Measurements from ENCODE around the gene GPATCH4. TPM values are rescaled to one million over a fixed set of nuclear protein-coding genes. Genes with fewer than 3 reads are reported as not detected.

Gene GPATCH4
- total RNA-seq, 1 experiment from 2014 or later = 53.5 TPM

GRCh38 chr1:156641761-156642264 is 40.5 kb upstream of the GPATCH4 start, which contains the start of gene BCAN:
TSS of gene BCAN (plus strand) at chr1:156642117. CDS start at chr1:156646055, 3,938 bp downstream.
- ChIA-PET CTCF (no interaction called here), POLR2A (no interaction called here)
- Mint-ChIP-seq H3K36me3 (ENCODE audit: insufficient read depth, unreplicated experiment) (no peaks in the 10 kb centered on the region), H3K4me3 (ENCODE audit: unreplicated experiment) (no peak within 1 kb of the TSS), H3K9me3 (ENCODE audit: unreplicated experiment) (no peaks in the 10 kb centered on the region), H3K27ac (ENCODE audit: unreplicated experiment) (no peak within 1 kb of the TSS), H3K4me1 (ENCODE audit: low read depth, unreplicated experiment) (no peaks in the 10 kb centered on the region), H3K27me3 (ENCODE audit: insufficient read depth, unreplicated experiment) (peaks cover 4% of the 10 kb centered on the region)
- DNase-seq = no peak
- Histone ChIP-seq H3K4me1 (no peaks in the 10 kb centered on the region), H3K4me3 (ENCODE audit: low read depth, low read length) (no peak within 1 kb of the TSS), H3K9me3 (no peaks in the 10 kb centered on the region), H3K36me3 (ENCODE audit: control insufficient read depth, insufficient read depth, low read length) (no peaks in the 10 kb centered on the region), H3K27me3 (replicated peaks; ENCODE audit: control insufficient read depth, insufficient read depth, low read length) (no peaks in the 10 kb centered on the region)
- TF ChIP-seq, protein P1, sequence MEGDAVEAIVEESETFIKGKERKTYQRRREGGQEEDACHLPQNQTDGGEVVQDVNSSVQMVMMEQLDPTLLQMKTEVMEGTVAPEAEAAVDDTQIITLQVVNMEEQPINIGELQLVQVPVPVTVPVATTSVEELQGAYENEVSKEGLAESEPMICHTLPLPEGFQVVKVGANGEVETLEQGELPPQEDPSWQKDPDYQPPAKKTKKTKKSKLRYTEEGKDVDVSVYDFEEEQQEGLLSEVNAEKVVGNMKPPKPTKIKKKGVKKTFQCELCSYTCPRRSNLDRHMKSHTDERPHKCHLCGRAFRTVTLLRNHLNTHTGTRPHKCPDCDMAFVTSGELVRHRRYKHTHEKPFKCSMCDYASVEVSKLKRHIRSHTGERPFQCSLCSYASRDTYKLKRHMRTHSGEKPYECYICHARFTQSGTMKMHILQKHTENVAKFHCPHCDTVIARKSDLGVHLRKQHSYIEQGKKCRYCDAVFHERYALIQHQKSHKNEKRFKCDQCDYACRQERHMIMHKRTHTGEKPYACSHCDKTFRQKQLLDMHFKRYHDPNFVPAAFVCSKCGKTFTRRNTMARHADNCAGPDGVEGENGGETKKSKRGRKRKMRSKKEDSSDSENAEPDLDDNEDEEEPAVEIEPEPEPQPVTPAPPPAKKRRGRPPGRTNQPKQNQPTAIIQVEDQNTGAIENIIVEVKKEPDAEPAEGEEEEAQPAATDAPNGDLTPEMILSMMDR (IDR thresholded peaks at IDR 0.05; ENCODE audit: insufficient read depth in 1 of 2, low read depth in 1 of 2, low read length in 1 of 2, severe bottlenecking in 1 of 2, unreplicated experiment in 1 of 2) = no peak
- intact Hi-C loops (cut with micrococcal nuclease; ENCODE audit: unreplicated experiment) = no loop called here
- BruUV-seq (replicated peaks) = no TSS peak

GRCh38 chr1:156640842-156641706 is 39.8 kb upstream of the GPATCH4 start:
- Mint-ChIP-seq H3K27ac (ENCODE audit: unreplicated experiment) (no peak overlapping the region), H3K36me3 (ENCODE audit: insufficient read depth, unreplicated experiment) (no peaks in the 10 kb centered on the region), H3K4me1 (ENCODE audit: low read depth, unreplicated experiment) (no peaks in the 10 kb centered on the region), H3K4me3 (ENCODE audit: unreplicated experiment) (no peak overlapping the region), H3K9me3 (ENCODE audit: unreplicated experiment) (no peaks in the 10 kb centered on the region), H3K27me3 (ENCODE audit: insufficient read depth, unreplicated experiment) (peaks cover 8% of the 10 kb centered on the region)
- Histone ChIP-seq H3K36me3 (ENCODE audit: control insufficient read depth, insufficient read depth, low read length) (no peaks in the 10 kb centered on the region), H3K4me1 (no peaks in the 10 kb centered on the region), H3K9me3 (no peaks in the 10 kb centered on the region), H3K4me3 (ENCODE audit: low read depth, low read length) (no peak overlapping the region), H3K27me3 (replicated peaks; ENCODE audit: control insufficient read depth, insufficient read depth, low read length) (no peaks in the 10 kb centered on the region)
- TF ChIP-seq, protein P1 (IDR thresholded peaks at IDR 0.05; ENCODE audit: insufficient read depth in 1 of 2, low read depth in 1 of 2, low read length in 1 of 2, severe bottlenecking in 1 of 2, unreplicated experiment in 1 of 2) = no peak
- intact Hi-C loops (cut with micrococcal nuclease; ENCODE audit: unreplicated experiment) = no loop called here
- BruUV-seq (replicated peaks) = no TSS peak
- POLR2A ChIA-PET = no interaction called here
- CTCF ChIA-PET = interaction anchor here (0.7 kb wide), 1 partner anchor 85 kb away, joined by 3 read pairs; no protein-coding TSS in a partner anchor
- no peak for DNase-seq

GRCh38 chr1:156639601-156640101 is 38.4 kb upstream of the GPATCH4 start:
- no peaks in the 10 kb centered on the region for H3K36me3 ChIP-seq (ENCODE audit: control insufficient read depth, insufficient read depth, low read length)
- H3K27me3 ChIP-seq (replicated peaks; ENCODE audit: control insufficient read depth, insufficient read depth, low read length) = no peaks in the 10 kb centered on the region
- intact Hi-C loops (cut with micrococcal nuclease; ENCODE audit: unreplicated experiment) = no loop called here
- no peaks in the 10 kb centered on the region for H3K9me3 ChIP-seq
- ChIA-PET CTCF (interaction anchor here (0.6 kb wide), 1 partner anchor 12 kb away, joined by 4 read pairs; no protein-coding TSS in a partner anchor), POLR2A (no interaction called here)
- H3K4me3 Mint-ChIP-seq (ENCODE audit: unreplicated experiment) = no peak overlapping the region
- no peak overlapping the region for H3K4me3 ChIP-seq (ENCODE audit: low read depth, low read length)
- H3K27ac Mint-ChIP-seq (ENCODE audit: unreplicated experiment) = no peak overlapping the region
- TF ChIP-seq, protein P1 (IDR thresholded peaks at IDR 0.05; ENCODE audit: insufficient read depth in 1 of 2, low read depth in 1 of 2, low read length in 1 of 2, severe bottlenecking in 1 of 2, unreplicated experiment in 1 of 2) = no peak
- H3K27me3 Mint-ChIP-seq (ENCODE audit: insufficient read depth, unreplicated experiment) = peaks cover 11% of the 10 kb centered on the region
- DNase-seq = no peak
- H3K4me1 ChIP-seq = no peaks in the 10 kb centered on the region
- H3K36me3 Mint-ChIP-seq (ENCODE audit: insufficient read depth, unreplicated experiment) = no peaks in the 10 kb centered on the region
- no peaks in the 10 kb centered on the region for H3K9me3 Mint-ChIP-seq (ENCODE audit: unreplicated experiment)
- no TSS peak for BruUV-seq (replicated peaks)
- H3K4me1 Mint-ChIP-seq (ENCODE audit: low read depth, unreplicated experiment) = no peaks in the 10 kb centered on the region

Data from Caco-2 (cell line).